C4-2B (cell line): Measurements from ENCODE around the gene PREX1.

Experiments
- H3K27ac ChIP-seq: fragments of 450-650 bp; 2 replicates; pipeline ENCODE4 v1.5.1; 2017
- CTCF ChIP-seq: fragments of 450-650 bp; conservative IDR thresholded peaks from 2 replicates; pipeline ENCODE4 v1.5.1; 2017; ENCODE audit warnings: mild to moderate bottlenecking
- ZFX ChIP-seq: fragments of 450-650 bp; IDR thresholded peaks from 2 replicates; pipeline ENCODE4 v1.6.1; 2017

The PREX1 gene

GRCh38 chr20:48619126-48620101 lies 208.4 kb downstream of the PREX1 start:
- no peak for TF ChIP-seq CTCF
- no peak for TF ChIP-seq ZFX
- H3K27ac ChIP-seq, result no peak overlapping the region

- TF ChIP-seq ZFX, result no peak
- TF ChIP-seq CTCF, result no peak
- H3K27ac ChIP-seq, result no peak overlapping the region
Observed at GRCh38 chr20:48618631-48619030, 209.2 kb downstream of the PREX1 start.

GRCh38 chr20:48618052-48618451 lies 209.7 kb downstream of the PREX1 start:
- H3K27ac ChIP-seq, result no peak overlapping the region
- no peak for TF ChIP-seq CTCF
- no peak for TF ChIP-seq ZFX

GRCh38 chr20:48617481-48617880 lies 210.3 kb downstream of the PREX1 start:
- TF ChIP-seq CTCF, result no peak
- TF ChIP-seq ZFX, result no peak
- H3K27ac ChIP-seq, result no peak overlapping the region

- H3K27ac ChIP-seq, result no peak overlapping the region
- TF ChIP-seq CTCF (no peak), ZFX (no peak)
Observed at GRCh38 chr20:48616481-48616880, 211.3 kb downstream of the PREX1 start.

- TF ChIP-seq ZFX (no peak), CTCF (no peak)
- no peak overlapping the region for H3K27ac ChIP-seq
Observed at GRCh38 chr20:48615871-48616270, 211.9 kb downstream of the PREX1 start.

- no peak for TF ChIP-seq ZFX
- TF ChIP-seq CTCF, result no peak
- no peak overlapping the region for H3K27ac ChIP-seq
Observed at GRCh38 chr20:48614593-48615274, 213.1 kb downstream of the PREX1 start.
